GM18909 (cell line): Measurements from ENCODE around the gene ITGB3.

Source experiments
- ATAC-seq: cut with Tn5 transposase; IDR thresholded peaks from one replicate; pipeline ENCODE4 v1.9.1; 2021; ENCODE audit warnings: mild to moderate bottlenecking; ENCODE audit not compliant: unreplicated experiment, poor library complexity

The ITGB3 gene

GRCh38 chr17:47292206-47292605, 38.6 kb downstream of the ITGB3 start:
- ATAC-seq, result no peak

- ATAC-seq, result no peak
Measured at GRCh38 chr17:47295037-47295873, 41.6 kb downstream of the ITGB3 start.

GRCh38 chr17:47295874-47296255, 42.2 kb downstream of the ITGB3 start:
- ATAC-seq, result no peak

GRCh38 chr17:47297661-47298400, 44.2 kb downstream of the ITGB3 start:
- ATAC-seq, result no peak

- ATAC-seq, result no peak
Measured at GRCh38 chr17:47298712-47299111, 45.1 kb downstream of the ITGB3 start.

- no peak for ATAC-seq
Measured at GRCh38 chr17:47299239-47299910, 45.7 kb downstream of the ITGB3 start.

- ATAC-seq, result no peak
Measured at GRCh38 chr17:47300718-47301117, 47.1 kb downstream of the ITGB3 start.

- ATAC-seq, result no peak
Measured at GRCh38 chr17:47301161-47301560, 47.5 kb downstream of the ITGB3 start.

GRCh38 chr17:47301831-47302230, 48.2 kb downstream of the ITGB3 start:
- no peak for ATAC-seq

- no peak for ATAC-seq
Measured at GRCh38 chr17:47304186-47304585, 50.6 kb downstream of the ITGB3 start.

- no peak for ATAC-seq
Measured at GRCh38 chr17:47305302-47305923, 51.8 kb downstream of the ITGB3 start.

- no peak for ATAC-seq
Measured at GRCh38 chr17:47310186-47310733, 56.6 kb downstream of the ITGB3 start.

GRCh38 chr17:47311420-47311819, 57.8 kb downstream of the ITGB3 start:
- ATAC-seq, result no peak

- ATAC-seq, result no peak
Measured at GRCh38 chr17:47315451-47316266, 62.0 kb downstream of the ITGB3 start.

- no peak for ATAC-seq
Measured at GRCh38 chr17:47316311-47316710, 62.7 kb downstream of the ITGB3 start.

GRCh38 chr17:47317119-47317518, 63.5 kb downstream of the ITGB3 start:
- ATAC-seq, result no peak

- no peak for ATAC-seq
Measured at GRCh38 chr17:47318197-47318918, 64.7 kb downstream of the ITGB3 start.

- no peak for ATAC-seq
Measured at GRCh38 chr17:47320879-47321502, 67.4 kb downstream of the ITGB3 start.
